ENCODE data around the gene SNTB2.

SNTB2 gene

GRCh38 chr16:69187446-69188235 lies 677 bp downstream of the SNTB2 start:
- peak overlapping the region; percentile 87 for H3K27ac ChIP-seq

GRCh38 chr16:69188236-69188549 lies 1.2 kb downstream of the SNTB2 start:
- peak overlapping the region; percentile 87 for H3K27ac ChIP-seq
- TF ChIP-seq CTCF (conservative IDR thresholded peaks at IDR 0.05), result no peak

More at GRCh38 chr16:69187446-69188235, 677 bp downstream of the SNTB2 start:
- TF ChIP-seq CTCF (conservative IDR thresholded peaks at IDR 0.05), result no peak

GRCh38 chr16:69188716-69189115 lies 1.8 kb downstream of the SNTB2 start:
- H3K27ac ChIP-seq, result peak overlapping the region; percentile 87
- TF ChIP-seq CTCF (conservative IDR thresholded peaks at IDR 0.05), result no peak

GRCh38 chr16:69190046-69190588 lies 3.2 kb downstream of the SNTB2 start:
- no peak for TF ChIP-seq CTCF (conservative IDR thresholded peaks at IDR 0.05)
- H3K27ac ChIP-seq, result no peak overlapping the region

GRCh38 chr16:69190598-69190997 lies 3.6 kb downstream of the SNTB2 start:
- H3K27ac ChIP-seq, result no peak overlapping the region
- TF ChIP-seq CTCF (conservative IDR thresholded peaks at IDR 0.05), result no peak

GRCh38 chr16:69191136-69191535 lies 4.2 kb downstream of the SNTB2 start:
- no peak for TF ChIP-seq CTCF (conservative IDR thresholded peaks at IDR 0.05)
- H3K27ac ChIP-seq, result no peak overlapping the region

- peak overlapping the region; percentile 31 for H3K27ac ChIP-seq
- TF ChIP-seq CTCF (conservative IDR thresholded peaks at IDR 0.05), result no peak
Measured at GRCh38 chr16:69193855-69194254, 6.9 kb downstream of the SNTB2 start.
